H9 (cell line): ENCODE measurements around the gene BHLHE23. TPM values are rescaled to one million over a fixed set of nuclear protein-coding genes. Genes with fewer than 3 reads are reported as not detected.

Source experiments
- DNase-seq: peaks from one replicate; pipeline ENCODE4 v3.0.0-alpha.2; 2017
- H2AFZ ChIP-seq: one replicate; pipeline ENCODE4 v1.6.1; 2013; ENCODE audit warnings: mild to moderate bottlenecking, low read length, control low read depth, moderate library complexity
- H2AK5ac ChIP-seq: 2 replicates; pipeline ENCODE4 v1.6.1; 2013; ENCODE audit warnings: low read length, control low read depth, mixed read lengths; ENCODE audit not compliant: insufficient read length
- H2BK120ac ChIP-seq: one replicate; pipeline ENCODE4 v1.6.1; 2013; ENCODE audit warnings: low read depth, mild to moderate bottlenecking, low read length, control low read depth, inconsistent platforms; ENCODE audit not compliant: poor library complexity, severe bottlenecking
- H2BK12ac ChIP-seq: 2 replicates; pipeline ENCODE4 v1.6.1; 2013; ENCODE audit warnings: low read length, control low read depth, mixed read lengths, low read depth; ENCODE audit not compliant: insufficient read length
- H2BK15ac ChIP-seq: 2 replicates; pipeline ENCODE4 v1.6.1; 2013; ENCODE audit warnings: low read depth, low read length, control low read depth
- H2BK20ac ChIP-seq: one replicate; pipeline ENCODE4 v1.6.1; 2013; ENCODE audit warnings: low read depth, mild to moderate bottlenecking, low read length, control low read depth, inconsistent platforms; ENCODE audit not compliant: poor library complexity, severe bottlenecking
- H2BK5ac ChIP-seq: 2 replicates; pipeline ENCODE4 v1.6.1; 2013; ENCODE audit warnings: low read length, control low read depth, mixed read lengths; ENCODE audit not compliant: insufficient read length
- H3K14ac ChIP-seq: 2 replicates; pipeline ENCODE4 v1.6.1; 2013; ENCODE audit warnings: low read length, control low read depth; ENCODE audit not compliant: insufficient read depth
- H3K18ac ChIP-seq: 2 replicates; pipeline ENCODE4 v1.6.1; 2013; ENCODE audit warnings: low read depth, mild to moderate bottlenecking, mixed read lengths, low read length, control low read depth; ENCODE audit not compliant: insufficient read length
- H3K23ac ChIP-seq: 2 replicates; pipeline ENCODE4 v1.6.1; 2013; ENCODE audit warnings: low read length, control low read depth, mixed read lengths, low read depth; ENCODE audit not compliant: insufficient read length
- H3K23me2 ChIP-seq: 2 replicates; pipeline ENCODE4 v1.6.1; 2013; ENCODE audit warnings: low read depth, mild to moderate bottlenecking, mixed read lengths, low read length, control low read depth; ENCODE audit not compliant: insufficient read length, poor library complexity, severe bottlenecking
- H3K27ac ChIP-seq: 2 replicates; pipeline ENCODE4 v1.5.1; 2013; ENCODE audit warnings: low read length, control low read depth, mixed read lengths, low read depth; ENCODE audit not compliant: insufficient read length
- H3K27me3 ChIP-seq: 2 replicates; pipeline ENCODE4 v1.6.1; 2013; ENCODE audit warnings: low read length, control low read depth, inconsistent platforms; ENCODE audit not compliant: insufficient read depth
- H3K4ac ChIP-seq: 2 replicates; pipeline ENCODE4 v1.6.1; 2013; ENCODE audit warnings: low read depth, mild to moderate bottlenecking, control low read depth, inconsistent platforms, low read length, moderate library complexity
- H3K4me1 ChIP-seq: 2 replicates; pipeline ENCODE4 v1.6.1; 2013; ENCODE audit warnings: low read length, control low read depth, inconsistent platforms; ENCODE audit not compliant: insufficient read depth
- H3K4me2 ChIP-seq: 2 replicates; pipeline ENCODE4 v1.6.1; 2013; ENCODE audit warnings: low read length, control low read depth, mixed read lengths; ENCODE audit not compliant: insufficient read length, insufficient read depth
- H3K56ac ChIP-seq: 2 replicates; pipeline ENCODE4 v1.6.1; 2013; ENCODE audit warnings: low read depth, mild to moderate bottlenecking, mixed read lengths, low read length, control low read depth; ENCODE audit not compliant: insufficient read length
- H3K79me1 ChIP-seq: 2 replicates; pipeline ENCODE4 v1.6.1; 2013; ENCODE audit warnings: low read depth, mild to moderate bottlenecking, moderate library complexity, low read length, control low read depth, inconsistent platforms; ENCODE audit not compliant: insufficient read depth, poor library complexity, severe bottlenecking
- H3K79me2 ChIP-seq: 2 replicates; pipeline ENCODE4 v1.6.1; 2013; ENCODE audit warnings: low read length, control low read depth, inconsistent platforms; ENCODE audit not compliant: insufficient read depth
- H3K9ac ChIP-seq: 2 replicates; pipeline ENCODE4 v1.6.1; 2013; ENCODE audit warnings: low read length, control low read depth, mixed read lengths; ENCODE audit not compliant: insufficient read length; ENCODE audit errors: extremely low read depth
- H3K9me3 ChIP-seq: one replicate; pipeline ENCODE4 v1.6.1; 2013; ENCODE audit warnings: low read depth, low read length, inconsistent platforms; ENCODE audit not compliant: control insufficient read depth
- H3T11ph ChIP-seq: one replicate; pipeline ENCODE4 v1.6.1; 2013; ENCODE audit warnings: mild to moderate bottlenecking, low read length, control low read depth, inconsistent platforms
- H4K20me1 ChIP-seq: one replicate; pipeline ENCODE4 v1.6.1; 2013; ENCODE audit not compliant: control insufficient read depth, insufficient read length, insufficient read depth
- H4K5ac ChIP-seq: 2 replicates; pipeline ENCODE4 v1.6.1; 2013; ENCODE audit warnings: low read depth, mild to moderate bottlenecking, mixed read lengths, low read length, control low read depth; ENCODE audit not compliant: insufficient read length
- H4K8ac ChIP-seq: replicated peaks from 2 replicates; pipeline ENCODE4 v1.6.1; 2013; ENCODE audit warnings: low read length, control low read depth, mixed read lengths, low read depth; ENCODE audit not compliant: insufficient read length
- H4K91ac ChIP-seq: 2 replicates; pipeline ENCODE4 v1.6.1; 2013; ENCODE audit warnings: low read depth, mild to moderate bottlenecking, moderate library complexity, mixed read lengths, low read length, control low read depth; ENCODE audit not compliant: insufficient read length
- H3K27ac Mint-ChIP-seq, 3 experiments: 2 replicates in 2 of 3; 3 replicates in 1 of 3; pipeline ENCODE4 v1.8.0; 2020 to 2021; ENCODE audit warnings: mixed read lengths in 3 of 3, mild to moderate bottlenecking in 1 of 3, moderate library complexity in 1 of 3
- H3K27me3 Mint-ChIP-seq: 2 replicates; pipeline ENCODE4 v1.8.0; 2021; ENCODE audit warnings: low read depth, mild to moderate bottlenecking, moderate library complexity, mixed read lengths
- H3K36me3 Mint-ChIP-seq, 3 experiments: 2 replicates in 2 of 3; 3 replicates in 1 of 3; pipeline ENCODE4 v1.8.0; 2020 to 2021; ENCODE audit warnings: low read depth in 3 of 3, mixed read lengths in 3 of 3; ENCODE audit not compliant: insufficient read depth in 1 of 3
- H3K4me1 Mint-ChIP-seq, 2 experiments: 2 replicates each; pipeline ENCODE4 v1.8.0; 2020; ENCODE audit warnings: mixed read lengths in 2 of 2
- H3K4me3 Mint-ChIP-seq, 2 experiments: 2 replicates in 1 of 2; 3 replicates in 1 of 2; pipeline ENCODE4 v1.8.0; 2020 to 2021; ENCODE audit warnings: mild to moderate bottlenecking in 2 of 2, mixed read lengths in 2 of 2, moderate library complexity in 1 of 2
- H3K9me3 Mint-ChIP-seq, 2 experiments: 2 replicates in 1 of 2; 3 replicates in 1 of 2; pipeline ENCODE4 v1.8.0; 2020; ENCODE audit warnings: mild to moderate bottlenecking in 2 of 2, mixed read lengths in 2 of 2, moderate library complexity in 1 of 2
- WGBS: extraction: QIAGEN DNeasy Blood & Tissue Kit; methylation state at CpG from one replicate; pipeline ENCODE4 v1.1.7; 2013; ENCODE audit warnings: missing lambda C conversion rate, low lambda C conversion rate, mixed read lengths; ENCODE audit not compliant: insufficient read length; ENCODE audit errors: extremely low coverage; 5-methylcytosine and 5-hydroxymethylcytosine counted together
- total RNA-seq: library from RNA; stranded (reverse); gene quantifications from 2 replicates; pipeline ENCODE4 v1.2.1, GENCODE V29; 2021
- TF ChIP-seq, protein P1 (sequence below): fragments of 200-600 bp; sonication (generic); conservative IDR thresholded peaks from 3 replicates; pipeline ENCODE4 v1.8.0; 2021; ENCODE audit warnings: antibody characterized with exemption, mild to moderate bottlenecking

The BHLHE23 gene
- total RNA-seq, 1 experiment from 2014 or later, result 0.35 TPM

DNA sequence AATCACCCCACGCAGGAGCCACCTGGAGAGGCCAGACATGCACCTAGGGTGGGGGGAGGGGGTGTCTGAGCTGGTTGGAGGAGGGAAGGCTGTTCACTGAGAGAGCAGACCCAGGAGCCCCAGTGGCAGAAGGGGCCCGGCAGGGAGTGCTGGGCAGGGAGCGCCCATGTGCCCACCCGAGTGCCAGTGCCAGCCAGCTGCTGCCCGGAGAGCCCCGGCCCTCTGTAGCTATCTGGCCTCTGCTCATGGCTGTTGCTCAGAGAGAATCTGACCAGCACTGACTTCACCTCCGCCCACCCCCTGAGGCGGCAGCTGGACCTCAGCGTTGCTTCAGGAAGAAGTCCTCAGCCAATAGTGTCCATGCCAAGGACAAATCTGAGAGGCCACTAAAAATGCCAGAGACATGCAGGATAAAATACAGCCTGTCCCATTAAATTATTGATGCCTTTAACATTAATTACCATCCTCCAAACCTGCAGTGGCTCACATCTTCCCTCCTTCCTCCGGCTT lies 31.5 kb downstream of the BHLHE23 start:
- no CpG with 5 or more reads among the region's 10 CpGs for WGBS
- Histone ChIP-seq H3K23me2 (peaks cover 3% of the 10 kb centered on the region), H3K9me3 (no peaks in the 10 kb centered on the region), H2BK12ac (no peak overlapping the region), H3K27me3 (peaks cover 7% of the 10 kb centered on the region; the same call in 1 of the 2 replicates), H3K4me1 (peaks cover 6% of the 10 kb centered on the region), H3K56ac (no peak overlapping the region), H2BK15ac (no peak overlapping the region), H4K20me1 (no peaks in the 10 kb centered on the region), H4K5ac (no peak overlapping the region), H3K27ac (no peak overlapping the region), H3K18ac (no peak overlapping the region), H4K91ac (no peak overlapping the region), H2AFZ (no peak overlapping the region), H3K14ac (no peak overlapping the region), H3K4ac (no peak overlapping the region), H3K79me2 (no peaks in the 10 kb centered on the region), H3K23ac (no peak overlapping the region), H2BK20ac (no peak overlapping the region), H3K4me2 (no peak overlapping the region), H2BK5ac (no peak overlapping the region), H2AK5ac (no peak overlapping the region), H4K8ac (no peak overlapping the region), H2BK120ac (no peak overlapping the region), H3T11ph (no peak overlapping the region), H3K9ac (no peak overlapping the region), H3K79me1 (no peaks in the 10 kb centered on the region)
- Mint-ChIP-seq H3K36me3 (peaks cover 0 to 3% (median 0%) of the 10 kb centered on the region in 3 experiments; a peak in 1 of 7 replicates), H3K27me3 (peaks cover 59% of the 10 kb centered on the region), H3K9me3 (peaks cover 3% of the 10 kb centered on the region in 2 experiments; a peak in 2 of 5 replicates), H3K27ac (no peak overlapping the region), H3K4me3 (peak overlapping the region in 1 of 2 experiments; percentile 53; a peak in 1 of 5 replicates), H3K4me1 (peaks cover 26 to 41% of the 10 kb centered on the region in 2 experiments)
- TF ChIP-seq, protein P1, sequence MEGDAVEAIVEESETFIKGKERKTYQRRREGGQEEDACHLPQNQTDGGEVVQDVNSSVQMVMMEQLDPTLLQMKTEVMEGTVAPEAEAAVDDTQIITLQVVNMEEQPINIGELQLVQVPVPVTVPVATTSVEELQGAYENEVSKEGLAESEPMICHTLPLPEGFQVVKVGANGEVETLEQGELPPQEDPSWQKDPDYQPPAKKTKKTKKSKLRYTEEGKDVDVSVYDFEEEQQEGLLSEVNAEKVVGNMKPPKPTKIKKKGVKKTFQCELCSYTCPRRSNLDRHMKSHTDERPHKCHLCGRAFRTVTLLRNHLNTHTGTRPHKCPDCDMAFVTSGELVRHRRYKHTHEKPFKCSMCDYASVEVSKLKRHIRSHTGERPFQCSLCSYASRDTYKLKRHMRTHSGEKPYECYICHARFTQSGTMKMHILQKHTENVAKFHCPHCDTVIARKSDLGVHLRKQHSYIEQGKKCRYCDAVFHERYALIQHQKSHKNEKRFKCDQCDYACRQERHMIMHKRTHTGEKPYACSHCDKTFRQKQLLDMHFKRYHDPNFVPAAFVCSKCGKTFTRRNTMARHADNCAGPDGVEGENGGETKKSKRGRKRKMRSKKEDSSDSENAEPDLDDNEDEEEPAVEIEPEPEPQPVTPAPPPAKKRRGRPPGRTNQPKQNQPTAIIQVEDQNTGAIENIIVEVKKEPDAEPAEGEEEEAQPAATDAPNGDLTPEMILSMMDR, result no peak
- DNase-seq, result no peak
